IMR-90 (cell line): ENCODE measurements around the gene SOCS3. TPM values are rescaled to one million over a fixed set of nuclear protein-coding genes. Genes with fewer than 3 reads are reported as not detected.

ENCODE experiments used
- ATAC-seq: fragments of 200-7000 bp; cut with Tn5 transposase; 2 replicates; pipeline ENCODE4 v1.9.1; 2020; ENCODE audit warnings: low read depth, mild to moderate bottlenecking, moderate library complexity
- BruUV-seq: library from RNA; stranded (reverse); fragments of 400-500 nt; replicated peaks from 2 replicates; lab custom pipeline; 2021; lab: Mats Ljungman, UMichigan
- CTCF ChIA-PET: fragments of 300-600 bp; formaldehyde crosslinking; extraction: SDS; loops from one replicate; lab custom pipeline; 2021; ENCODE audit warnings: antibody characterized with exemption; lab: Yijun Ruan, JAX
- POLR2A ChIA-PET: fragments of 300-600 bp; sonication (Branson Sonifier 250); formaldehyde crosslinking; loops from one replicate; lab custom pipeline; 2022; ENCODE audit warnings: antibody characterized with exemption; ENCODE audit not compliant: unreplicated experiment; lab: Charles Lee
- DNase-seq: peaks from one replicate; pipeline ENCODE4 v3.0.0; 2013
- H2AFZ ChIP-seq: replicated peaks from 2 replicates; pipeline ENCODE3; 2013; ENCODE audit warnings: low read length, mild to moderate bottlenecking; ENCODE audit not compliant: poor library complexity
- H2AK5ac ChIP-seq: 2 replicates; pipeline ENCODE4 v1.6.1; 2013; ENCODE audit warnings: low read depth, low read length, inconsistent platforms
- H2AK9ac ChIP-seq: replicated peaks from 2 replicates; pipeline ENCODE3; 2013; ENCODE audit warnings: mild to moderate bottlenecking, low read depth, low read length, moderate library complexity; ENCODE audit not compliant: poor library complexity
- H2BK120ac ChIP-seq: 2 replicates; pipeline ENCODE4 v1.6.1; 2013; ENCODE audit warnings: low read depth, low read length, inconsistent platforms
- H2BK15ac ChIP-seq: 3 replicates; pipeline ENCODE4 v1.6.1; 2013; ENCODE audit warnings: low read depth, low read length, inconsistent platforms
- H2BK20ac ChIP-seq: 2 replicates; pipeline ENCODE4 v1.6.1; 2013; ENCODE audit warnings: low read depth, mild to moderate bottlenecking, inconsistent platforms, low read length, moderate library complexity
- H2BK5ac ChIP-seq: 2 replicates; pipeline ENCODE4 v1.6.1; 2013; ENCODE audit warnings: mild to moderate bottlenecking, low read depth, low read length, inconsistent platforms; ENCODE audit not compliant: poor library complexity, severe bottlenecking
- H3K14ac ChIP-seq: replicated peaks from 2 replicates; pipeline ENCODE4 v1.6.1; 2013; ENCODE audit warnings: low read depth, low read length, inconsistent platforms
- H3K18ac ChIP-seq: 2 replicates; pipeline ENCODE4 v1.6.1; 2013; ENCODE audit warnings: low read depth, low read length, control low read depth
- H3K23ac ChIP-seq: 2 replicates; pipeline ENCODE4 v1.6.1; 2013; ENCODE audit warnings: low read depth, low read length, inconsistent platforms
- H3K27ac ChIP-seq: 2 replicates; pipeline ENCODE4 v1.5.1; 2013; ENCODE audit warnings: mild to moderate bottlenecking, control low read depth, low read length; ENCODE audit not compliant: insufficient read depth
- H3K27me3 ChIP-seq: 2 replicates; pipeline ENCODE4 v1.6.1; 2013; ENCODE audit warnings: low read length; ENCODE audit not compliant: control insufficient read depth, insufficient read depth
- H3K36me3 ChIP-seq: 2 replicates; pipeline ENCODE4 v1.6.1; 2013; ENCODE audit warnings: low read length, mixed read lengths; ENCODE audit not compliant: control insufficient read depth, insufficient read depth
- H3K4ac ChIP-seq: 2 replicates; pipeline ENCODE4 v1.6.1; 2013; ENCODE audit warnings: low read depth, low read length, inconsistent platforms
- H3K4me1 ChIP-seq: 2 replicates; pipeline ENCODE4 v1.6.1; 2013; ENCODE audit warnings: low read length, mixed read lengths; ENCODE audit not compliant: control insufficient read depth, insufficient read depth
- H3K4me2 ChIP-seq: 2 replicates; pipeline ENCODE4 v1.6.1; 2013; ENCODE audit warnings: low read depth, mild to moderate bottlenecking, control low read depth, low read length, moderate library complexity
- H3K4me3 ChIP-seq: 2 replicates; pipeline ENCODE4 v1.5.1; 2013; ENCODE audit warnings: low read depth, mild to moderate bottlenecking, control low read depth, low read length, moderate library complexity; ENCODE audit not compliant: insufficient read depth
- H3K56ac ChIP-seq: 2 replicates; pipeline ENCODE4 v1.6.1; 2013; ENCODE audit warnings: low read length, inconsistent platforms; ENCODE audit not compliant: insufficient read depth; ENCODE audit errors: extremely low read depth
- H3K79me1 ChIP-seq, 2 experiments: 2 replicates each; pipeline ENCODE4 v1.6.1; 2013; ENCODE audit warnings: low read length in 2 of 2, inconsistent platforms in 1 of 2, low read depth in 1 of 2
- H3K9ac ChIP-seq: 2 replicates; pipeline ENCODE4 v1.6.1; 2013; ENCODE audit warnings: low read depth, low read length, control low read depth
- H3K9me1 ChIP-seq: 2 replicates; pipeline ENCODE4 v1.6.1; 2013; ENCODE audit warnings: low read length, inconsistent platforms; ENCODE audit not compliant: insufficient read depth
- H3K9me3 ChIP-seq: 2 replicates; pipeline ENCODE4 v1.6.1; 2013; ENCODE audit warnings: low read length; ENCODE audit not compliant: control insufficient read depth, insufficient read depth
- H4K20me1 ChIP-seq: 2 replicates; pipeline ENCODE4 v1.6.1; 2013; ENCODE audit warnings: low read length, inconsistent platforms; ENCODE audit not compliant: insufficient read depth
- H4K5ac ChIP-seq: 2 replicates; pipeline ENCODE4 v1.6.1; 2013; ENCODE audit warnings: mild to moderate bottlenecking, low read depth, low read length, control low read depth
- H4K8ac ChIP-seq, 2 experiments: 2 replicates each; pipeline ENCODE4 v1.6.1; 2013; ENCODE audit warnings: low read depth in 2 of 2, low read length in 2 of 2, control low read depth in 1 of 2, inconsistent platforms in 1 of 2
- H4K91ac ChIP-seq: 2 replicates; pipeline ENCODE4 v1.6.1; 2013; ENCODE audit warnings: low read depth, low read length, inconsistent platforms; ENCODE audit not compliant: insufficient read depth
- POLR2A ChIP-seq: IDR thresholded peaks from 2 replicates; pipeline ENCODE4 v1.6.1; 2012; ENCODE audit warnings: mild to moderate bottlenecking, low read depth, low read length
- WGBS, 2 experiments: methylation state at CpG; one replicate each; pipeline versions ENCODE4 v1.1.5 to v1.1.7; 2013; ENCODE audit warnings: missing lambda C conversion rate in 2 of 2; ENCODE audit not compliant: insufficient read length in 1 of 2; ENCODE audit errors: extremely low coverage in 2 of 2; 5-methylcytosine and 5-hydroxymethylcytosine counted together
- dilution Hi-C: fragments of 300-500 bp; cut with HindIII; formaldehyde crosslinking; loops from one replicate; pipeline ENCODE4 v1.14.3; 2018; ENCODE audit warnings: low sequenced_read_pairs; ENCODE audit not compliant: unreplicated experiment
- in situ Hi-C: fragments of 300-500 bp; cut with MboI; formaldehyde crosslinking; loops from 3 replicates; pipeline ENCODE4 v1.14.3; 2019; ENCODE audit warnings: low sequenced_read_pairs, inconsistent platforms, mixed read lengths
- intact Hi-C: fragments of 100-400 bp; cut with micrococcal nuclease; formaldehyde crosslinking; loops from 2 replicates; pipeline ENCODE4 v1.10.0; 2022
- polyA plus RNA-seq, 3 experiments: library from polyadenylated mRNA; depleted of rRNA; stranded (reverse); fragments of >200 nt; gene quantifications; 2 replicates each; pipeline ENCODE4 v1.2.3, GENCODE V29; 2012; ENCODE audit warnings: low replicate concordance in 1 of 3
- total RNA-seq: library from RNA; depleted of rRNA; stranded (reverse); fragments of >200 nt; gene quantifications from 2 replicates; pipeline ENCODE4 v1.2.3, GENCODE V29; 2012

The SOCS3 gene
- total and polyA plus RNA-seq, 2 of the 4 experiments (the other 2 are of a cell fraction), result 19.2 to 19.9 TPM

GRCh38 chr17:78348055-78348770 is 11.7 kb downstream of the SOCS3 start:
- BruUV-seq, result no TSS peak
- Histone ChIP-seq H3K4me2 (no peak overlapping the region), H3K9me1 (peaks cover 28% of the 10 kb centered on the region), H3K9ac (no peak overlapping the region), H3K27me3 (no peaks in the 10 kb centered on the region), H4K20me1 (peaks cover 4% of the 10 kb centered on the region), H2BK5ac (no peak overlapping the region), H2BK15ac (no peak overlapping the region), H3K23ac (no peak overlapping the region), H2AFZ (no peak overlapping the region), H3K9me3 (no peaks in the 10 kb centered on the region), H3K36me3 (no peaks in the 10 kb centered on the region), H2BK20ac (peak overlapping the region; percentile 14), H3K4me3 (no peak overlapping the region), H3K56ac (no peak overlapping the region), H2AK9ac (peak overlapping the region; percentile 58), H4K8ac (no peak overlapping the region), H2BK120ac (no peak overlapping the region; the same call in 1 of the 2 replicates), H4K5ac (no peak overlapping the region), H3K4ac (peak overlapping the region; percentile 27; the same call in 1 of the 2 replicates), H2AK5ac (peak overlapping the region; percentile 72; the same call in 1 of the 2 replicates), H3K18ac (no peak overlapping the region), H3K14ac (no peak overlapping the region), H3K4me1 (peaks cover 19% of the 10 kb centered on the region), H3K79me1 (peaks cover 0 to 22% of the 10 kb centered on the region in 2 experiments; a peak in 2 of 4 replicates), H4K91ac (peak overlapping the region; percentile 8; the same call in 1 of the 2 replicates), H3K27ac (no peak overlapping the region)
- DNase-seq (no peak), ATAC-seq (no peak)
- in situ Hi-C loops (no loop called here), dilution Hi-C loops (no loop called here), intact Hi-C loops (no loop called here)
- ChIA-PET CTCF (no interaction called here), POLR2A (no interaction called here)
- no peak for TF ChIP-seq POLR2A
- WGBS, 2 experiments, result 100% methylated on average over 1 of the region's 9 CpGs; no CpG with 5 or more reads in 1 of the 2 experiments
